ENCODE measurements around the gene CSNK1G3.

DNA sequence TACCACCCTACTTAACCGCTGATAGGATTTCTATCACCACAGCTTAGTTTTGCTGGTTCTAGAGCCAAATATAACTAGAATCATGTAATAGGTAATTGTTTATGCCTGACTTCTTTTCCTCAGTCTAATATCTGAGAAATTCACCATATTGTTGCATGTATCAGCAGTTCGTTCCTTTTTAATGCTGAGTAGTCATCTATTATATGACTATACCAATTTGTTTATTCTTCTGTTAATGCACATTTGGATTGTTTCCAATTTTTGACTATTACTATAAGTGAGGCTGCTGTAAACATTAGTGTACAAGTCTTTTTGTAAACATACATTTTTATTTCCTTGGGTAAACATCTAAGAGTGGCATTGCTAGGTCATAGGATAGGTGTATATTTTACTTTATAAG is 25.9 kb downstream of the CSNK1G3 start:
- TF ChIP-seq CREB1 (CRISPR knock-in tag; IDR thresholded peaks at IDR 0.05; ENCODE audit: low read depth) (no peak), EZH2phosphoT487 (IDR thresholded peaks at IDR 0.05; ENCODE audit: unreplicated experiment) (no peak), CTCF (conservative IDR thresholded peaks at IDR 0.05; ENCODE audit: low read depth in 2 of 2) (no peak), EZH2 (IDR thresholded peaks at IDR 0.05; ENCODE audit: low read depth, unreplicated experiment) (no peak), JUNB (IDR thresholded peaks at IDR 0.05; ENCODE audit: unreplicated experiment) (no peak), ZNF331 (CRISPR knock-in tag; IDR thresholded peaks at IDR 0.05; ENCODE audit: low read depth) (no peak), POLR2AphosphoS5 (IDR thresholded peaks at IDR 0.05; ENCODE audit: low read depth) (no peak), STAT1 (IDR thresholded peaks at IDR 0.05; ENCODE audit: unreplicated experiment) (no peak), NANOG (IDR thresholded peaks at IDR 0.05; ENCODE audit: borderline replicate concordance) (no peak), ETS1 (IDR thresholded peaks at IDR 0.05) (no peak)
- TF ChIP-seq, protein P1, sequence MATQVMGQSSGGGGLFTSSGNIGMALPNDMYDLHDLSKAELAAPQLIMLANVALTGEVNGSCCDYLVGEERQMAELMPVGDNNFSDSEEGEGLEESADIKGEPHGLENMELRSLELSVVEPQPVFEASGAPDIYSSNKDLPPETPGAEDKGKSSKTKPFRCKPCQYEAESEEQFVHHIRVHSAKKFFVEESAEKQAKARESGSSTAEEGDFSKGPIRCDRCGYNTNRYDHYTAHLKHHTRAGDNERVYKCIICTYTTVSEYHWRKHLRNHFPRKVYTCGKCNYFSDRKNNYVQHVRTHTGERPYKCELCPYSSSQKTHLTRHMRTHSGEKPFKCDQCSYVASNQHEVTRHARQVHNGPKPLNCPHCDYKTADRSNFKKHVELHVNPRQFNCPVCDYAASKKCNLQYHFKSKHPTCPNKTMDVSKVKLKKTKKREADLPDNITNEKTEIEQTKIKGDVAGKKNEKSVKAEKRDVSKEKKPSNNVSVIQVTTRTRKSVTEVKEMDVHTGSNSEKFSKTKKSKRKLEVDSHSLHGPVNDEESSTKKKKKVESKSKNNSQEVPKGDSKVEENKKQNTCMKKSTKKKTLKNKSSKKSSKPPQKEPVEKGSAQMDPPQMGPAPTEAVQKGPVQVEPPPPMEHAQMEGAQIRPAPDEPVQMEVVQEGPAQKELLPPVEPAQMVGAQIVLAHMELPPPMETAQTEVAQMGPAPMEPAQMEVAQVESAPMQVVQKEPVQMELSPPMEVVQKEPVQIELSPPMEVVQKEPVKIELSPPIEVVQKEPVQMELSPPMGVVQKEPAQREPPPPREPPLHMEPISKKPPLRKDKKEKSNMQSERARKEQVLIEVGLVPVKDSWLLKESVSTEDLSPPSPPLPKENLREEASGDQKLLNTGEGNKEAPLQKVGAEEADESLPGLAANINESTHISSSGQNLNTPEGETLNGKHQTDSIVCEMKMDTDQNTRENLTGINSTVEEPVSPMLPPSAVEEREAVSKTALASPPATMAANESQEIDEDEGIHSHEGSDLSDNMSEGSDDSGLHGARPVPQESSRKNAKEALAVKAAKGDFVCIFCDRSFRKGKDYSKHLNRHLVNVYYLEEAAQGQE (IDR thresholded peaks at IDR 0.05; ENCODE audit: unreplicated experiment) = no peak
